GM12878 (cell line): ENCODE data around the gene PSAP. TPM values are rescaled to one million over a fixed set of nuclear protein-coding genes. Genes with fewer than 3 reads are reported as not detected.

Experiments used
- ATAC-seq: fragments of 200-7000 bp; cut with Tn5 transposase; 3 replicates; pipeline ENCODE4 v1.9.1; 2020; ENCODE audit warnings: mild to moderate bottlenecking, moderate library complexity
- Bru-seq: library from RNA; stranded (reverse); fragments of 400-500 nt; gene quantifications from one replicate; lab custom pipeline; 2021; lab: Mats Ljungman, UMichigan
- BruChase-seq, 2 experiments: library from RNA; stranded (reverse); fragments of 400-500 nt; gene quantifications; one replicate each; lab custom pipeline; 2021; lab: Mats Ljungman, UMichigan
- BruUV-seq: library from RNA; stranded (reverse); fragments of 400-500 nt; replicated peaks from 2 replicates; lab custom pipeline; 2021; lab: Mats Ljungman, UMichigan
- CTCF ChIA-PET: fragments of 300-600 bp; sonication (Branson Sonifier 250); formaldehyde crosslinking; extraction: SDS; loops from one replicate; lab custom pipeline; 2021; ENCODE audit warnings: inconsistent platforms; lab: Yijun Ruan, JAX
- POLR2A ChIA-PET: fragments of 350-600 bp; formaldehyde crosslinking; extraction: SDS; loops from one replicate; lab custom pipeline; 2021; ENCODE audit warnings: inconsistent platforms; lab: Charles Lee
- RAD21 ChIA-PET: fragments of 300-600 bp; sonication (Branson Sonifier 250); formaldehyde crosslinking; loops from one replicate; lab custom pipeline; 2023; ENCODE audit warnings: antibody characterized with exemption; ENCODE audit not compliant: unreplicated experiment; lab: Charles Lee
- SMC1A ChIA-PET: fragments of 300-600 bp; sonication (Branson Sonifier 250); formaldehyde crosslinking; loops from one replicate; lab custom pipeline; 2023; ENCODE audit not compliant: unreplicated experiment, uncharacterized antibody; lab: Charles Lee
- DNase-seq: peaks from one replicate; pipeline ENCODE4 v3.0.0-alpha.2; 2011; ENCODE audit warnings: low read depth, low spot score
- FAIRE-seq: peaks from 3 replicates; lab custom pipeline; 2011; peaks lifted over from hg19 to GRCh38; lab: Jason Lieb, UNC
- H2AFZ ChIP-seq: 2 replicates; pipeline ENCODE4 v1.6.0; 2011; ENCODE audit warnings: low read depth, low read length, control low read depth; ENCODE audit not compliant: control insufficient read depth
- H3K27ac ChIP-seq: 2 replicates; pipeline ENCODE4 v1.5.1; 2011; ENCODE audit warnings: control low read depth; ENCODE audit not compliant: control insufficient read depth, insufficient read depth
- H3K27me3 ChIP-seq, 2 experiments: replicated peaks in 1 of 2; 2 replicates each; pipeline versions ENCODE4 v1.6.0 to v1.6.1; 2011; ENCODE audit warnings: low read length in 1 of 2; ENCODE audit not compliant: control insufficient read depth in 2 of 2, insufficient read depth in 2 of 2
- H3K36me3 ChIP-seq, 2 experiments: 2 replicates each; pipeline ENCODE4 v1.5.1; 2011; ENCODE audit warnings: low read length in 1 of 2; ENCODE audit not compliant: control insufficient read depth in 2 of 2, insufficient read depth in 2 of 2
- H3K4me1 ChIP-seq: 2 replicates; pipeline ENCODE4 v1.6.1; 2011; ENCODE audit warnings: mild to moderate bottlenecking, low read length, moderate library complexity, mixed read lengths; ENCODE audit not compliant: control insufficient read depth, insufficient read depth
- H3K4me2 ChIP-seq: 2 replicates; pipeline ENCODE4 v1.6.0; 2011; ENCODE audit warnings: control low read depth; ENCODE audit not compliant: control insufficient read depth, insufficient read depth
- H3K4me3 ChIP-seq: fragments of 200-600 bp; sonication (generic); 2 replicates; pipeline ENCODE4 v1.5.1; 2016
- H3K79me2 ChIP-seq: 2 replicates; pipeline ENCODE4 v1.6.0; 2011; ENCODE audit warnings: low read length; ENCODE audit not compliant: control insufficient read depth, insufficient read depth
- H3K9ac ChIP-seq: 2 replicates; pipeline ENCODE4 v1.8.0; 2011; ENCODE audit warnings: low read length, control low read depth, mixed read lengths; ENCODE audit not compliant: control insufficient read depth, insufficient read depth
- H3K9me3 ChIP-seq: replicated peaks from 3 replicates; pipeline ENCODE4 v1.5.1; 2011; ENCODE audit warnings: mild to moderate bottlenecking, low read length; ENCODE audit not compliant: control insufficient read depth, insufficient read depth
- H4K20me1 ChIP-seq: 2 replicates; pipeline ENCODE4 v1.6.0; 2011; ENCODE audit not compliant: control insufficient read depth, insufficient read depth
- BHLHE40 ChIP-seq, 2 experiments: fragments of 450-650 bp in 1 of 2; IDR thresholded peaks; 2 replicates each; pipeline ENCODE4 v1.6.1; 2011 to 2017; ENCODE audit warnings: low read depth in 2 of 2, borderline replicate concordance in 1 of 2, improper control_type of control experiment in 1 of 2, low read length in 1 of 2, mild to moderate bottlenecking in 1 of 2
- GATAD2B ChIP-seq: fragments of 450-650 bp; conservative IDR thresholded peaks from 2 replicates; pipeline ENCODE4 v1.6.1; 2017; ENCODE audit warnings: low read depth, mild to moderate bottlenecking, moderate library complexity
- MYB ChIP-seq: fragments of 150-350 bp; IDR thresholded peaks from 2 replicates; pipeline ENCODE4 v1.6.1; 2014; ENCODE audit warnings: mild to moderate bottlenecking, low read depth, low read length, borderline replicate concordance
- MYC ChIP-seq: IDR thresholded peaks from 2 replicates; pipeline ENCODE4 v1.6.1; 2011; ENCODE audit warnings: mild to moderate bottlenecking, low read length, moderate library complexity, inconsistent platforms; ENCODE audit not compliant: insufficient read depth, insufficient replicate concordance, insufficient read length, severe bottlenecking
- NBN ChIP-seq: fragments of 450-650 bp; IDR thresholded peaks from 2 replicates; pipeline ENCODE4 v1.6.1; 2016
- POU2F2 ChIP-seq: IDR thresholded peaks from 3 replicates; pipeline ENCODE4 v1.6.1; 2011; ENCODE audit warnings: low read depth, mild to moderate bottlenecking, low read length, borderline replicate concordance
- RB1 ChIP-seq: fragments of 450-650 bp; formaldehyde crosslinking; IDR thresholded peaks from 2 replicates; pipeline ENCODE4 v1.6.1; 2017; ENCODE audit warnings: mild to moderate bottlenecking, borderline replicate concordance
- TCF7 ChIP-seq: IDR thresholded peaks from 2 replicates; pipeline ENCODE4 v1.6.1; 2014; ENCODE audit warnings: antibody characterized with exemption, borderline replicate concordance
- ZBTB4 ChIP-seq: fragments of 450-650 bp; formaldehyde crosslinking; IDR thresholded peaks from 2 replicates; pipeline ENCODE4 v1.4.0; 2022; ENCODE audit warnings: mild to moderate bottlenecking, moderate library complexity
- WGBS: methylation state at CpG from one replicate; pipeline ENCODE4 v1.1.6; 2016; ENCODE audit warnings: low lambda C conversion rate; ENCODE audit not compliant: insufficient replicate concordance, insufficient coverage; ENCODE audit errors: missing lambda C conversion rate; 5-methylcytosine and 5-hydroxymethylcytosine counted together
- in situ Hi-C: fragments of 300-500 bp; cut with MboI; formaldehyde crosslinking; loops from 9 replicates; pipeline ENCODE4 v1.14.3; 2018; ENCODE audit warnings: mixed read lengths
- intact Hi-C: fragments of 100-400 bp; cut with micrococcal nuclease; formaldehyde crosslinking; loops from one replicate; pipeline ENCODE4 v1.14.2; 2022; ENCODE audit not compliant: unreplicated experiment
- long read RNA-seq, 2 experiments: library from polyadenylated mRNA; unstranded; transcript quantifications; one replicate each; pipeline ENCODE4 v2.0.0, GENCODE V29; 2019 to 2020
- polyA minus RNA-seq, 3 experiments: library from RNA; depleted of rRNA, polyadenylated mRNA; stranded (reverse); fragments of >200 nt; gene quantifications; 2 replicates each; pipeline ENCODE4 v1.2.3, GENCODE V29; 2011
- polyA plus RNA-seq, 11 experiments: library from polyadenylated mRNA; depleted of rRNA in 4 of 11; unstranded in 6 of 11; stranded (reverse) in 5 of 11; fragments of >200 nt; fragmentation: Nextera tagmentation in 4 of 11; fragmentation: Illumina TruSeq in 1 of 11; extraction: Ambion mirVana in 4 of 11; extraction: Trizol in 1 of 11; gene quantifications; 1 replicate in 1 of 11; 2 replicates in 10 of 11; pipeline versions ENCODE4 v1.2.1 to v1.2.3, GENCODE V29; 2011 to 2016; ENCODE audit warnings: inconsistent platforms in 2 of 11, missing spikeins in 2 of 11, low read depth in 1 of 11
- total RNA-seq, 4 experiments: library from RNA; depleted of rRNA in 3 of 4; stranded (reverse); fragments of >200 nt in 3 of 4; fragmentation: Illumina TruSeq in 1 of 4; extraction: Trizol in 1 of 4; gene quantifications; 2 replicates each; pipeline versions ENCODE4 v1.2.1 to v1.2.3, GENCODE V29; 2013 to 2021
- TF ChIP-seq, protein P1 (sequence below): IDR thresholded peaks from 2 replicates; pipeline ENCODE4 v1.6.1; 2011; ENCODE audit warnings: low read depth, low read length, improper control_type of control experiment, borderline replicate concordance
- TF ChIP-seq, protein P2 (sequence below): fragments of 450-650 bp; IDR thresholded peaks from 2 replicates; pipeline ENCODE4 v1.6.1; 2016; ENCODE audit warnings: mild to moderate bottlenecking

PSAP gene
- 269 and 285 TPM in 2 replicates for total RNA-seq (2013; cell fraction: nucleolus; rRNA removed)
- total RNA-seq (2014; rRNA removed) = 287 and 299 TPM in 2 replicates
- 178 and 179 TPM in 2 replicates for total RNA-seq (2014; rRNA removed; fragmentation: Illumina TruSeq; extraction: Trizol)
- 336 and 346 TPM in 2 replicates for total RNA-seq (2021)
- polyA plus RNA-seq (2011; ENCODE audit: low read depth) = 193 TPM
- 190 and 232 TPM in 2 replicates for polyA plus RNA-seq (2011; rRNA removed)
- 284 and 288 TPM in 2 replicates for polyA plus RNA-seq (2011; cell fraction: cytosol; rRNA removed)
- 240 and 286 TPM in 2 replicates for polyA plus RNA-seq (2011; cell fraction: nucleus; rRNA removed)
- polyA plus RNA-seq (2012) = 258 and 314 TPM in 2 replicates
- polyA plus RNA-seq (2014; fragmentation: Illumina TruSeq; extraction: Trizol) = 251 and 258 TPM in 2 replicates
- polyA plus RNA-seq (2014; fragmentation: Nextera tagmentation; extraction: Ambion mirVana) = 100 to 1,000 TPM; 280 to 312 TPM
- polyA plus RNA-seq (2014; rRNA removed) = 309 and 310 TPM in 2 replicates
- 100 to 1,000 TPM; 275 to 291 TPM for polyA plus RNA-seq (2016; fragmentation: Nextera tagmentation; extraction: Ambion mirVana)
- polyA minus RNA-seq (2011; rRNA and poly(A)+ RNA removed) = 185 and 279 TPM in 2 replicates
- polyA minus RNA-seq (2011; cell fraction: cytosol; rRNA and poly(A)+ RNA removed) = 85.0 and 93.7 TPM in 2 replicates
- 43.9 and 51.0 TPM in 2 replicates for polyA minus RNA-seq (2011; cell fraction: nucleus; rRNA and poly(A)+ RNA removed)
- percentile 90 among the genes with signal in this experiment for Bru-seq, nascent RNA
- BruChase-seq, experiment 1, labeled RNA remaining after a 6-hour chase = percentile 93 among the genes with signal in this experiment
- BruChase-seq, experiment 2, labeled RNA remaining after a 2-hour chase = percentile 89 among the genes with signal in this experiment
- long read RNA-seq, experiment 1, transcript PSAP-202 (14 exons, 2,872 nt) = major isoform, 168 of 196 reads
- long read RNA-seq, experiment 1, partial matches to known transcripts = 19 of 196 reads
- long read RNA-seq, experiment 1, other reads (novel, unspliced or antisense) = 9 of 196 reads
- long read RNA-seq, experiment 2, transcript PSAP-202 (14 exons, 2,872 nt) = major isoform, 411 of 501 reads
- long read RNA-seq, experiment 2, partial matches to known transcripts = 75 of 501 reads
- long read RNA-seq, experiment 2, other reads (novel, unspliced or antisense) = 15 of 501 reads

DNA sequence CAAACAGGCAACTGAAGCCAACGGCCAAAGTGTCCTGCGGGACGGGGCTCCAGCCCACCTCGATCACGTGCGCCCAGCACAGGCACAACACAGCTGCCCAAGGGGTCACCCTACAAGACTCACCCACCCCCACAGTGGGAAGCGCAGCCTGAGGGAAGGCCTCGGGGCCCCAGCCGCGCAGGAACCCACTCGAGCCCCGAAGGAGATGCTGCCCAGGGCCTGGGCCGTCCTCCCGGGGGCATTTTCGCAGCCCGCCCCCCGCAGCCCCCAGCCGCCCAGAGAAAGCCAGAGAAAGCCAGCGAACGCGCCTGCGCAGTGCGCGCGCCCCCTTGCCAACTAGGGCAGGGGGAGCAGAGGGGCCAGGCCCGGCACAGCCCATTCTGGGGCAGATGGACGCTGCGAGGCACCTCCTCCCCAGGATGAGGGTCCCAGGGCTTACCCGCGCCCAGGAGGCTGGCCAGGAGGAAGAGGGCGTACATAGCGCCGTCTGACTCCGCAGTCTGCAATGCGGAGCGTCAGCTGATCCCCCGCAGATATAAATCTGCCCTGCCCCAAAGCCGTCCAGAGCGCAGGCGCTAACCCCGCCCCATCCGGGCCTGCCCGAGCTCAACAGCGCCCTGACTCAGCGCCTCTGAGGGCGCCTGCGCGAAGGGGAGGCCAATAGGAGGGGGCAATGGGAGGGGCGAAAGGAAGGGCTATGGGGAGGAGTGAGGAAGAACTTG, at the start of gene PSAP:
Gene PSAP, minus strand, starts transcription at position 509 of the 722 bp plus-strand sequence. Its CDS starts 30 bp downstream, at position 479.
- peak within 1 kb of the TSS; percentile 74 for H3K4me3 ChIP-seq
- under 1% methylated on average over 48 of the region's 49 CpGs for WGBS
- no TSS peak for BruUV-seq
- DNase-seq (peak; percentile 91), ATAC-seq (peak; percentile 97), FAIRE-seq (peak; percentile 96)
- no peaks in the 10 kb centered on the region for H3K27me3 ChIP-seq
- in situ Hi-C loops (no loop called here), intact Hi-C loops (no loop called here)
- H3K9ac ChIP-seq = peak within 1 kb of the TSS; percentile 92
- H3K4me1 ChIP-seq = peaks cover 14% of the 10 kb centered on the region
- H3K9me3 ChIP-seq = no peaks in the 10 kb centered on the region
- H4K20me1 ChIP-seq = no peaks in the 10 kb centered on the region; the same call in 1 of the 2 replicates
- peak within 1 kb of the TSS; percentile 75 for H3K4me2 ChIP-seq
- RAD21 ChIA-PET = interaction anchor here (0.6 to 1.9 kb wide), 8 partner anchors 10 to 282 kb away, joined by 3 to 10 read pairs (median 4); no protein-coding TSS in a partner anchor
- POLR2A ChIA-PET = interaction anchor here (0.6 to 2.3 kb wide), 10 partner anchors 9 to 465 kb away, joined by 3 to 20 read pairs (median 6); partner anchors contain the start of gene VSIR
- CTCF ChIA-PET = interaction anchor here (0.6 to 6.4 kb wide), 8 partner anchors 9 to 1684 kb away, joined by 3 to 54 read pairs (median 4); no protein-coding TSS in a partner anchor
- H3K36me3 ChIP-seq = no peaks in the 10 kb centered on the region
- H2AFZ ChIP-seq = peak within 1 kb of the TSS; percentile 75
- peak within 1 kb of the TSS; percentile 79 for H3K27ac ChIP-seq
- SMC1A ChIA-PET = interaction anchor here (0.7 to 2.7 kb wide), 10 partner anchors 8 to 454 kb away, joined by 3 to 10 read pairs (median 4); no protein-coding TSS in a partner anchor
- peaks cover 49% of the 10 kb centered on the region for H3K79me2 ChIP-seq
- TF ChIP-seq TCF7 (no peak), POU2F2 (peak; percentile 87; the same call in 2 of the 3 replicates), MYC (no peak), GATAD2B (no peak), NBN (0 out of 2 replicates have a peak, but pooled peaks have one; percentile 5), RB1 (0 out of 2 replicates have a peak, but pooled peaks have one; percentile 25), MYB (no peak), ZBTB4 (CRISPR knock-in tag) (no peak), BHLHE40 (IDR thresholded peaks at IDR 0.05; ENCODE audit: borderline replicate concordance in 1 of 2, low read depth in 2 of 2, low read length in 1 of 2) (peak; percentile 65 to 86)
- TF ChIP-seq, protein P1, sequence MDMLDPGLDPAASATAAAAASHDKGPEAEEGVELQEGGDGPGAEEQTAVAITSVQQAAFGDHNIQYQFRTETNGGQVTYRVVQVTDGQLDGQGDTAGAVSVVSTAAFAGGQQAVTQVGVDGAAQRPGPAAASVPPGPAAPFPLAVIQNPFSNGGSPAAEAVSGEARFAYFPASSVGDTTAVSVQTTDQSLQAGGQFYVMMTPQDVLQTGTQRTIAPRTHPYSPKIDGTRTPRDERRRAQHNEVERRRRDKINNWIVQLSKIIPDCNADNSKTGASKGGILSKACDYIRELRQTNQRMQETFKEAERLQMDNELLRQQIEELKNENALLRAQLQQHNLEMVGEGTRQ = peak; percentile 64
- TF ChIP-seq, protein P2, sequence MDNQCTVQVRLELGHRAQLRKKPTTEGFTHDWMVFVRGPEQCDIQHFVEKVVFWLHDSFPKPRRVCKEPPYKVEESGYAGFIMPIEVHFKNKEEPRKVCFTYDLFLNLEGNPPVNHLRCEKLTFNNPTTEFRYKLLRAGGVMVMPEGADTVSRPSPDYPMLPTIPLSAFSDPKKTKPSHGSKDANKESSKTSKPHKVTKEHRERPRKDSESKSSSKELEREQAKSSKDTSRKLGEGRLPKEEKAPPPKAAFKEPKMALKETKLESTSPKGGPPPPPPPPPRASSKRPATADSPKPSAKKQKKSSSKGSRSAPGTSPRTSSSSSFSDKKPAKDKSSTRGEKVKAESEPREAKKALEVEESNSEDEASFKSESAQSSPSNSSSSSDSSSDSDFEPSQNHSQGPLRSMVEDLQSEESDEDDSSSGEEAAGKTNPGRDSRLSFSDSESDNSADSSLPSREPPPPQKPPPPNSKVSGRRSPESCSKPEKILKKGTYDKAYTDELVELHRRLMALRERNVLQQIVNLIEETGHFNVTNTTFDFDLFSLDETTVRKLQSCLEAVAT = no peak
